ENCODE measurements around the gene RSU1. TPM values are rescaled to one million over a fixed set of nuclear protein-coding genes. Genes with fewer than 3 reads are reported as not detected.

Gene RSU1
- polyA plus RNA-seq, 2 donors: 24.7 to 44.6 TPM

GRCh38 chr10:16685551-16685950, 131.7 kb downstream of the RSU1 start:
- Histone ChIP-seq H3K27ac (ENCODE audit: low read depth in 2 of 2, low read length in 1 of 2) (no peak overlapping the region), H3K36me3 (ENCODE audit: control insufficient read depth in 2 of 2, insufficient read depth in 2 of 2, low read length in 1 of 2) (peaks cover 0 to 3% of the 10 kb centered on the region in 2 donors), H3K4me1 (ENCODE audit: control insufficient read depth in 2 of 2, insufficient read depth in 2 of 2, low read length in 1 of 2) (no peaks in the 10 kb centered on the region), H3K27me3 (ENCODE audit: control insufficient read depth in 1 of 2, insufficient read depth in 2 of 2, low read length in 2 of 2) (no peaks in the 10 kb centered on the region), H3K9me3 (ENCODE audit: control insufficient read depth in 2 of 2, insufficient read depth in 1 of 2, low read depth in 1 of 2, low read length in 1 of 2) (no peaks in the 10 kb centered on the region), H3K4me3 (ENCODE audit: low read depth in 1 of 2, low read length in 2 of 2) (no peak overlapping the region)
- 86 to 96% methylated on average over 6 of the region's 6 CpGs for WGBS, 2 donors

- Histone ChIP-seq H3K27ac (ENCODE audit: low read depth in 2 of 2, low read length in 1 of 2) (no peak overlapping the region), H3K27me3 (ENCODE audit: control insufficient read depth in 1 of 2, insufficient read depth in 2 of 2, low read length in 2 of 2) (no peaks in the 10 kb centered on the region), H3K4me1 (ENCODE audit: control insufficient read depth in 2 of 2, insufficient read depth in 2 of 2, low read length in 1 of 2) (no peaks in the 10 kb centered on the region), H3K4me3 (ENCODE audit: low read depth in 1 of 2, low read length in 2 of 2) (no peak overlapping the region), H3K36me3 (ENCODE audit: control insufficient read depth in 2 of 2, insufficient read depth in 2 of 2, low read length in 1 of 2) (no peaks in the 10 kb centered on the region), H3K9me3 (ENCODE audit: control insufficient read depth in 2 of 2, insufficient read depth in 1 of 2, low read depth in 1 of 2, low read length in 1 of 2) (no peaks in the 10 kb centered on the region)
- WGBS, 2 donors: 69 to 73% methylated on average over 1 of the region's 1 CpG
Observed at GRCh38 chr10:16681521-16681920, 135.7 kb downstream of the RSU1 start.

GRCh38 chr10:16679511-16679910, 137.7 kb downstream of the RSU1 start:
- 94 to 97% methylated on average over 6 of the region's 6 CpGs for WGBS, 2 donors
- no peak overlapping the region for H3K4me3 ChIP-seq (ENCODE audit: low read depth in 1 of 2, low read length in 2 of 2)
- H3K27ac ChIP-seq (ENCODE audit: low read depth in 2 of 2, low read length in 1 of 2): no peak overlapping the region

GRCh38 chr10:16675334-16675733, 141.9 kb downstream of the RSU1 start:
- Histone ChIP-seq H3K27me3 (ENCODE audit: control insufficient read depth in 1 of 2, insufficient read depth in 2 of 2, low read length in 2 of 2) (no peaks in the 10 kb centered on the region), H3K4me3 (ENCODE audit: low read depth in 1 of 2, low read length in 2 of 2) (no peak overlapping the region), H3K27ac (ENCODE audit: low read depth in 2 of 2, low read length in 1 of 2) (no peak overlapping the region), H3K36me3 (ENCODE audit: control insufficient read depth in 2 of 2, insufficient read depth in 2 of 2, low read length in 1 of 2) (no peaks in the 10 kb centered on the region), H3K9me3 (ENCODE audit: control insufficient read depth in 2 of 2, insufficient read depth in 1 of 2, low read depth in 1 of 2, low read length in 1 of 2) (no peaks in the 10 kb centered on the region), H3K4me1 (ENCODE audit: control insufficient read depth in 2 of 2, insufficient read depth in 2 of 2, low read length in 1 of 2) (no peaks in the 10 kb centered on the region)
- 82 to 88% methylated on average over 2 of the region's 2 CpGs for WGBS, 2 donors

More at GRCh38 chr10:16679511-16679910, 137.7 kb downstream of the RSU1 start:
- no peaks in the 10 kb centered on the region for H3K36me3 ChIP-seq (ENCODE audit: control insufficient read depth in 2 of 2, insufficient read depth in 2 of 2, low read length in 1 of 2)
- no peaks in the 10 kb centered on the region for H3K9me3 ChIP-seq (ENCODE audit: control insufficient read depth in 2 of 2, insufficient read depth in 1 of 2, low read depth in 1 of 2, low read length in 1 of 2)
- no peaks in the 10 kb centered on the region for H3K27me3 ChIP-seq (ENCODE audit: control insufficient read depth in 1 of 2, insufficient read depth in 2 of 2, low read length in 2 of 2)
- H3K4me1 ChIP-seq (ENCODE audit: control insufficient read depth in 2 of 2, insufficient read depth in 2 of 2, low read length in 1 of 2): no peaks in the 10 kb centered on the region

GRCh38 chr10:16674147-16674703, 143.0 kb downstream of the RSU1 start:
- 84 to 85% methylated on average over 9 of the region's 9 CpGs for WGBS, 2 donors
- no peaks in the 10 kb centered on the region for H3K4me1 ChIP-seq (ENCODE audit: control insufficient read depth in 2 of 2, insufficient read depth in 2 of 2, low read length in 1 of 2)
- H3K27ac ChIP-seq (ENCODE audit: low read depth in 2 of 2, low read length in 1 of 2): no peak overlapping the region
- no peaks in the 10 kb centered on the region for H3K36me3 ChIP-seq (ENCODE audit: control insufficient read depth in 2 of 2, insufficient read depth in 2 of 2, low read length in 1 of 2)
- H3K27me3 ChIP-seq (ENCODE audit: control insufficient read depth in 1 of 2, insufficient read depth in 2 of 2, low read length in 2 of 2): no peaks in the 10 kb centered on the region
- H3K9me3 ChIP-seq (ENCODE audit: control insufficient read depth in 2 of 2, insufficient read depth in 1 of 2, low read depth in 1 of 2, low read length in 1 of 2): no peaks in the 10 kb centered on the region
- no peak overlapping the region for H3K4me3 ChIP-seq (ENCODE audit: low read depth in 1 of 2, low read length in 2 of 2)

- WGBS, 2 donors: 79 to 82% methylated on average over 6 of the region's 6 CpGs
- Histone ChIP-seq H3K4me1 (ENCODE audit: control insufficient read depth in 2 of 2, insufficient read depth in 2 of 2, low read length in 1 of 2) (no peaks in the 10 kb centered on the region), H3K4me3 (ENCODE audit: low read depth in 1 of 2, low read length in 2 of 2) (no peak overlapping the region), H3K9me3 (ENCODE audit: control insufficient read depth in 2 of 2, insufficient read depth in 1 of 2, low read depth in 1 of 2, low read length in 1 of 2) (no peaks in the 10 kb centered on the region), H3K36me3 (ENCODE audit: control insufficient read depth in 2 of 2, insufficient read depth in 2 of 2, low read length in 1 of 2) (no peaks in the 10 kb centered on the region), H3K27ac (ENCODE audit: low read depth in 2 of 2, low read length in 1 of 2) (no peak overlapping the region), H3K27me3 (ENCODE audit: control insufficient read depth in 1 of 2, insufficient read depth in 2 of 2, low read length in 2 of 2) (no peaks in the 10 kb centered on the region)
Observed at GRCh38 chr10:16673443-16673842, 143.8 kb downstream of the RSU1 start.

- no peaks in the 10 kb centered on the region for H3K9me3 ChIP-seq (ENCODE audit: control insufficient read depth in 2 of 2, insufficient read depth in 1 of 2, low read depth in 1 of 2, low read length in 1 of 2)
- H3K27ac ChIP-seq (ENCODE audit: low read depth in 2 of 2, low read length in 1 of 2): no peak overlapping the region
- H3K4me3 ChIP-seq (ENCODE audit: low read depth in 1 of 2, low read length in 2 of 2): no peak overlapping the region
- H3K36me3 ChIP-seq (ENCODE audit: control insufficient read depth in 2 of 2, insufficient read depth in 2 of 2, low read length in 1 of 2): no peaks in the 10 kb centered on the region
- no peaks in the 10 kb centered on the region for H3K27me3 ChIP-seq (ENCODE audit: control insufficient read depth in 1 of 2, insufficient read depth in 2 of 2, low read length in 2 of 2)
- H3K4me1 ChIP-seq (ENCODE audit: control insufficient read depth in 2 of 2, insufficient read depth in 2 of 2, low read length in 1 of 2): no peaks in the 10 kb centered on the region
- 96 to 97% methylated on average over 7 of the region's 7 CpGs for WGBS, 2 donors
Observed at GRCh38 chr10:16663444-16663843, 153.8 kb downstream of the RSU1 start.

- Histone ChIP-seq H3K36me3 (ENCODE audit: control insufficient read depth in 2 of 2, insufficient read depth in 2 of 2, low read length in 1 of 2) (no peaks in the 10 kb centered on the region), H3K9me3 (ENCODE audit: control insufficient read depth in 2 of 2, insufficient read depth in 1 of 2, low read depth in 1 of 2, low read length in 1 of 2) (no peaks in the 10 kb centered on the region), H3K27me3 (ENCODE audit: control insufficient read depth in 1 of 2, insufficient read depth in 2 of 2, low read length in 2 of 2) (no peaks in the 10 kb centered on the region), H3K27ac (ENCODE audit: low read depth in 2 of 2, low read length in 1 of 2) (no peak overlapping the region), H3K4me1 (ENCODE audit: control insufficient read depth in 2 of 2, insufficient read depth in 2 of 2, low read length in 1 of 2) (no peaks in the 10 kb centered on the region), H3K4me3 (ENCODE audit: low read depth in 1 of 2, low read length in 2 of 2) (no peak overlapping the region)
- 90 to 92% methylated on average over 7 of the region's 7 CpGs for WGBS, 2 donors
Observed at GRCh38 chr10:16662923-16663322, 154.3 kb downstream of the RSU1 start.

- no peaks in the 10 kb centered on the region for H3K4me1 ChIP-seq (ENCODE audit: control insufficient read depth in 2 of 2, insufficient read depth in 2 of 2, low read length in 1 of 2)
- no peaks in the 10 kb centered on the region for H3K9me3 ChIP-seq (ENCODE audit: control insufficient read depth in 2 of 2, insufficient read depth in 1 of 2, low read depth in 1 of 2, low read length in 1 of 2)
- no peaks in the 10 kb centered on the region for H3K36me3 ChIP-seq (ENCODE audit: control insufficient read depth in 2 of 2, insufficient read depth in 2 of 2, low read length in 1 of 2)
- no peak overlapping the region for H3K27ac ChIP-seq (ENCODE audit: low read depth in 2 of 2, low read length in 1 of 2)
- WGBS, 2 donors: 73 to 78% methylated on average over 3 of the region's 3 CpGs
- H3K4me3 ChIP-seq (ENCODE audit: low read depth in 1 of 2, low read length in 2 of 2): no peak overlapping the region
- no peaks in the 10 kb centered on the region for H3K27me3 ChIP-seq (ENCODE audit: control insufficient read depth in 1 of 2, insufficient read depth in 2 of 2, low read length in 2 of 2)
Observed at GRCh38 chr10:16656895-16657294, 160.3 kb downstream of the RSU1 start.

- 70 to 90% methylated on average over 4 of the region's 4 CpGs for WGBS, 2 donors
- Histone ChIP-seq H3K4me1 (ENCODE audit: control insufficient read depth in 2 of 2, insufficient read depth in 2 of 2, low read length in 1 of 2) (no peaks in the 10 kb centered on the region), H3K4me3 (ENCODE audit: low read depth in 1 of 2, low read length in 2 of 2) (no peak overlapping the region), H3K36me3 (ENCODE audit: control insufficient read depth in 2 of 2, insufficient read depth in 2 of 2, low read length in 1 of 2) (no peaks in the 10 kb centered on the region), H3K27ac (ENCODE audit: low read depth in 2 of 2, low read length in 1 of 2) (no peak overlapping the region), H3K27me3 (ENCODE audit: control insufficient read depth in 1 of 2, insufficient read depth in 2 of 2, low read length in 2 of 2) (no peaks in the 10 kb centered on the region), H3K9me3 (ENCODE audit: control insufficient read depth in 2 of 2, insufficient read depth in 1 of 2, low read depth in 1 of 2, low read length in 1 of 2) (no peaks in the 10 kb centered on the region)
Observed at GRCh38 chr10:16653224-16653623, 164.0 kb downstream of the RSU1 start.

All from esophagus (tissue), 2 donors.